Measurements from ENCODE around the gene SLC25A40.
"Not testable (repeated sequence)": the region's sequence is repeated elsewhere in the genome, so short reads cannot be mapped to it uniquely, and the experiment has no call there.

SLC25A40 gene

GRCh38 chr7:87876040-87876868, at the start of gene SLC25A40, which contains the start of gene DBF4:
TSS of gene SLC25A40 (minus strand) at chr7:87876360. CDS start at chr7:87858727, 17,633 bp downstream.
TSS of gene DBF4 (plus strand) at chr7:87876493. CDS start at chr7:87876733, 240 bp downstream.
- H3K27ac ChIP-seq: peak within 1 kb of the TSS; percentile 99
- DNase-seq (ENCODE audit: low spot score): peak; percentile 88
- ChIA-PET POLR2A (ENCODE audit: low non-redundant PET) (no interaction called here), CTCF (no interaction called here)
- TF ChIP-seq, protein P1, sequence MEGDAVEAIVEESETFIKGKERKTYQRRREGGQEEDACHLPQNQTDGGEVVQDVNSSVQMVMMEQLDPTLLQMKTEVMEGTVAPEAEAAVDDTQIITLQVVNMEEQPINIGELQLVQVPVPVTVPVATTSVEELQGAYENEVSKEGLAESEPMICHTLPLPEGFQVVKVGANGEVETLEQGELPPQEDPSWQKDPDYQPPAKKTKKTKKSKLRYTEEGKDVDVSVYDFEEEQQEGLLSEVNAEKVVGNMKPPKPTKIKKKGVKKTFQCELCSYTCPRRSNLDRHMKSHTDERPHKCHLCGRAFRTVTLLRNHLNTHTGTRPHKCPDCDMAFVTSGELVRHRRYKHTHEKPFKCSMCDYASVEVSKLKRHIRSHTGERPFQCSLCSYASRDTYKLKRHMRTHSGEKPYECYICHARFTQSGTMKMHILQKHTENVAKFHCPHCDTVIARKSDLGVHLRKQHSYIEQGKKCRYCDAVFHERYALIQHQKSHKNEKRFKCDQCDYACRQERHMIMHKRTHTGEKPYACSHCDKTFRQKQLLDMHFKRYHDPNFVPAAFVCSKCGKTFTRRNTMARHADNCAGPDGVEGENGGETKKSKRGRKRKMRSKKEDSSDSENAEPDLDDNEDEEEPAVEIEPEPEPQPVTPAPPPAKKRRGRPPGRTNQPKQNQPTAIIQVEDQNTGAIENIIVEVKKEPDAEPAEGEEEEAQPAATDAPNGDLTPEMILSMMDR (conservative IDR thresholded peaks at IDR 0.05; ENCODE audit: low read depth): no peak

DNA sequence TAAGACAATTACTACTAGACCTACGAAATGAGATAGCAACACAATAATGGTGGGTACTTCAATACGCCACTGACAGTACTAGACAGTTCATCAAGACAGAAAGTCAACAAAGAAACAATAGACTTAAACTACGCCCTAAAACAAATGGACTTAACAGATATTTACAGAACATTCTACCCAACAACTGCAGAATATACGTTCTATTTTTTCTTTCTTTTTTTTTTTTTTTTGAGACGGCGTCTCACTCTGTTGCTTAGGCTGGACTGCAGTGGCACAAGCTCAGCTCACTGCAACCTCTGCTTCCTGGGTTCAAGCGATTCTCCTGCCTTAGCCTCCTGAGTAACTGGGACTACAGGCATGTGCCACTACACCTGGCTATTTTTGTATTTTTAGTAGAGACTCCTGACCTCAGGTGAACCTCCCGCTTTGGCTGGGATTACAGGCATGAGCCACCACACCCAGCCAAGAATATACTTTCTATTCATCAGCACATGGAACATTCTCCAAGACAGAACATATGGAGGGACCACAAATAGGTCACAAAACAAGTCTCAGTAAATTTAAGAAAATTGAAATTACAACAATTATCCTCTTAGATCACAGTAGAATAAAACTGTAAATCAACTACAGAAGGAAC, 46.7 kb upstream of the SLC25A40 start:
- DNase-seq (ENCODE audit: low spot score); CTCF ChIA-PET; H3K27ac ChIP-seq; POLR2A ChIA-PET (ENCODE audit: low non-redundant PET): not testable (repeated sequence)

- TF ChIP-seq, protein P1 (conservative IDR thresholded peaks at IDR 0.05; ENCODE audit: low read depth): no peak
- POLR2A ChIA-PET (ENCODE audit: low non-redundant PET): no interaction called here
- H3K27ac ChIP-seq: no peak overlapping the region
- CTCF ChIA-PET: no interaction called here
- DNase-seq (ENCODE audit: low spot score): no peak
Observed at GRCh38 chr7:87920578-87920977, 44.4 kb upstream of the SLC25A40 start.

- DNase-seq (ENCODE audit: low spot score): no peak
- ChIA-PET POLR2A (ENCODE audit: low non-redundant PET) (no interaction called here), CTCF (no interaction called here)
- TF ChIP-seq, protein P1 (conservative IDR thresholded peaks at IDR 0.05; ENCODE audit: low read depth): no peak
- no peak overlapping the region for H3K27ac ChIP-seq
Observed at GRCh38 chr7:87919875-87920274, 43.7 kb upstream of the SLC25A40 start.

DNA sequence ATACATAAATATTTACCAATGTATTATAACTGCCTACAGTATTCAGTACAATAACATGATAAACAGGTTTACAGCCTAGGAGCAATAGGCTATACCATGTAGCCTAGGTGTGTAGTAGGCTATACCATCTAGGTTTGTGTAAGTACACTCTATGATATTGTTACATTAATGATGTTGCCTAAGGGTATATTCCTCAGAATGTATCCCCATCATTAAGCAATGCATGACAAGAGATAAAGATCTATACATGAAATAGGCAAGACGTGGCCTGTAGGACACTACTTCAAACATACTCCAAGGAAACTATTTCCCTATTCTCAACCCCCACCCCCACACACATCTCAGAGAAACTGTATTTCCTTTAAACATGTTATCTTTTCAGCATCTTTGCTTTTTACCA, 42.6 kb upstream of the SLC25A40 start:
- peak; percentile 19 for DNase-seq (ENCODE audit: low spot score)
- H3K27ac ChIP-seq: no peak overlapping the region
- ChIA-PET CTCF (no interaction called here), POLR2A (ENCODE audit: low non-redundant PET) (no interaction called here)
- TF ChIP-seq, protein P1 (conservative IDR thresholded peaks at IDR 0.05; ENCODE audit: low read depth): no peak

GRCh38 chr7:87912121-87912520, 36.0 kb upstream of the SLC25A40 start:
- no peak overlapping the region for H3K27ac ChIP-seq
- no peak for DNase-seq (ENCODE audit: low spot score)
- TF ChIP-seq, protein P1 (conservative IDR thresholded peaks at IDR 0.05; ENCODE audit: low read depth): no peak
- ChIA-PET CTCF (interaction anchor here (0.5 kb wide), 1 partner anchor 206 kb away, joined by 3 read pairs; no protein-coding TSS in a partner anchor), POLR2A (ENCODE audit: low non-redundant PET) (no interaction called here)

- CTCF ChIA-PET; POLR2A ChIA-PET (ENCODE audit: low non-redundant PET); H3K27ac ChIP-seq; DNase-seq (ENCODE audit: low spot score): not testable (repeated sequence)
Observed at GRCh38 chr7:87908814-87909213, 32.7 kb upstream of the SLC25A40 start.

GRCh38 chr7:87907136-87907906, 31.2 kb upstream of the SLC25A40 start:
- POLR2A ChIA-PET (ENCODE audit: low non-redundant PET); H3K27ac ChIP-seq; DNase-seq (ENCODE audit: low spot score): not testable (repeated sequence)
- CTCF ChIA-PET: interaction anchor here (0.7 kb wide), 1 partner anchor 401 kb away, joined by 4 read pairs; no protein-coding TSS in a partner anchor

Data from RWPE1 (cell line).